GM12801 (cell line): ENCODE data around the gene GALNT7.

Experiments used
- CTCF ChIP-seq: IDR thresholded peaks from one replicate; pipeline ENCODE4 v1.5.1; 2011; ENCODE audit warnings: control low read depth; ENCODE audit not compliant: insufficient read length; ENCODE audit errors: extremely low read depth

The GALNT7 gene

DNA sequence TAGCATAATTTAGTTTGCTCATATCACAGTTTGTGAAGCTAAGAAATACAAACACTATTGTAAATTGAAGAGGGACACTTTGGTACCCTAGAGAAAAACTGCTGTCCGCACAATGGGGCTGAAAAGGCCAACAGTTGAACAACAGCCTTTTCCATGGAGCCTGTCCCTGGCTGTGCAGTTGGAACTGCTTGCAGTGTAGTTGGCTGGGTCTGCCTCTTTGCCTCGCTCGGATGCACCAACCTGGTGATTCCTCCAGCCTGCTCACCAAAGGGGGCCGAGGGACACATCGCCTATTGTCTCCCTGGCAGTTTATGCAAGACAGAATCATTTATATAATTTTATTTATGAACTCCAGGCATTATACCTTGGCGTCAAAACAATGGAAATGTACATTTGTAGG lies 16.5 kb upstream of the GALNT7 start:
- no peak for TF ChIP-seq CTCF

DNA sequence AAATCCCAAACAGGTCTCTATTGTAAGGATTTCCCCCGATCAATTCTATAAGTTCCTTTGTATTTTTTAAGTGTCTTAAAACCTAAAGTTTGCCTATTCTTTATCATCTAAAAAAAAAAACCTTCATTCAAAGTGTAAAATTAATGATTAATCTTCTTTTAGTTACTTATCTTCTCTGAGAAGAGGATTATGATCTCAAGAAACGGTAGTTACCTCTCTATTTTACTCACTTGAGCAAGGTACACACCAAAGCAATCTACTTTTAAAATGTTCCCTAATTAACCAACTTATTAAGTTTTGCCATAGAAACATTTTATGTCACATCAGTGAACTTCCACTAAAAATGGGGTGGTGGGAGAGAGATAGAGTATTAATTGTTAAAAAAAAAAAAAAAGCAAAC lies 15.2 kb upstream of the GALNT7 start:
- no peak for TF ChIP-seq CTCF

- no peak for TF ChIP-seq CTCF
Observed at GRCh38 chr4:173159791-173160190, 8.8 kb upstream of the GALNT7 start.

DNA sequence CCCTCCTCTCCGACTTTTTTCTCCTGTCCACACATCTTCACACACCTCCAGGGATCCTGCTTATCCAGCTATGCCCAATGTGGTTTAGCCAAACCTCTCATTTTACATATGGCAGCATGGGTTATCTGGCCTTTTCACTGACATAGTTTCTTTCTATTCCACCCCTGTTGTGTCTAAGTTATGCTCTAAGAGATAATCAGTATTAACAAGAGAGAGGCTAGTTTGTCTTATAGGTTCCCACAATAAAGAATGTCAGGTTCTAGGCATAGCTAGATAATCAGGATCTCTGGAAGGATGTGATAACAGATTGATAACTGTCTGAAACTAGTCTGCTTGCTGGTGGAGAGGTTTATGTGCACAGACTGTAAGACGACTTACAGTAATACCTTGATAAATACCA lies 7.7 kb upstream of the GALNT7 start:
- no peak for TF ChIP-seq CTCF

- TF ChIP-seq CTCF = no peak
Observed at GRCh38 chr4:173161311-173161710, 7.3 kb upstream of the GALNT7 start.

GRCh38 chr4:173165706-173166105 lies 2.9 kb upstream of the GALNT7 start:
- TF ChIP-seq CTCF = no peak

- no peak for TF ChIP-seq CTCF
Observed at GRCh38 chr4:173166491-173166890, 2.1 kb upstream of the GALNT7 start.
